Fibroblast of lung (primary cell): ENCODE data around the gene JPH3.

Source experiments
- CTCF ChIP-seq, 2 donors: IDR thresholded peaks in 1 of 2; conservative IDR thresholded peaks in 1 of 2; 1 replicate in 1 of 2; 2 replicates in 1 of 2; pipeline ENCODE4 v1.5.1; 2011 to 2012; ENCODE audit warnings: low read length in 2 of 2, control low read depth in 1 of 2, inconsistent platforms in 1 of 2, low read depth in 1 of 2, mild to moderate bottlenecking in 1 of 2
- EZH2 ChIP-seq: IDR thresholded peaks from 2 replicates; pipeline ENCODE4 v1.5.1; 2012; ENCODE audit warnings: low read length, control low read depth, mild to moderate bottlenecking; ENCODE audit errors: missing control alignments

- no peak for TF ChIP-seq CTCF (conservative IDR thresholded peaks at IDR 0.05 in 1 of 2, IDR thresholded peaks at IDR 0.05 in 1 of 2; ENCODE audit: low read depth in 1 of 2, low read length in 2 of 2)
- no peak for TF ChIP-seq EZH2
Observed at GRCh38 chr16:87715231-87715630, 112.9 kb downstream of the JPH3 start.
